HT1080 (cell line): ENCODE results near the gene ITFG1. TPM values are rescaled to one million over a fixed set of nuclear protein-coding genes. Genes with fewer than 3 reads are reported as not detected.
"Not testable (repeated sequence)": the region's sequence is repeated elsewhere in the genome, so short reads cannot be mapped to it uniquely, and the experiment has no call there.

Source experiments
- DNase-seq: peaks from one replicate; pipeline ENCODE4 v3.0.0-alpha.2; 2015; ENCODE audit warnings: low read depth
- total RNA-seq: library from RNA; depleted of rRNA; stranded (reverse); fragments of >200 nt; shearing (Covaris generic); gene quantifications from 2 replicates; pipeline ENCODE4 v1.2.3, GENCODE V29; 2014

The ITFG1 gene
- total RNA-seq, 1 experiment from 2014 or later = 34.4 TPM

GRCh38 chr16:47160422-47160821 lies 300.4 kb downstream of the ITFG1 start:
- no peak for DNase-seq

DNA sequence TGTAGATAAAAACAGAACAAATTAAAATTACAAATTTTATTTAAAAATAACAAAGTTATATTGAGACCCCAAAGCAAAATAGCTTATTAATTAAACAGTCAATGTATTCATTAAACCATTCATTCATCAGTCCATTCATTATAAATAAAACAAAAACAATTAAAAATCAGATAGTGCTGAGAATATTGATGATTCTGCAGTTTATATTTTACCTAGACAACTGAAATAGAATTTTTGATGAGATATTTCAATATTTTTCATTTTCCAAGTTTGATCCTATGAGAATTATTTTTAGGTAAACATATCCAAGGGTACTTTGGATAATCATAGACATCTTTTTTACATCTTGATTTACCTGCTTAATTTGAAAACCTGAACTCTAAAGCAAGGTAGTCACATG lies 301.9 kb downstream of the ITFG1 start:
- no peak for DNase-seq

DNA sequence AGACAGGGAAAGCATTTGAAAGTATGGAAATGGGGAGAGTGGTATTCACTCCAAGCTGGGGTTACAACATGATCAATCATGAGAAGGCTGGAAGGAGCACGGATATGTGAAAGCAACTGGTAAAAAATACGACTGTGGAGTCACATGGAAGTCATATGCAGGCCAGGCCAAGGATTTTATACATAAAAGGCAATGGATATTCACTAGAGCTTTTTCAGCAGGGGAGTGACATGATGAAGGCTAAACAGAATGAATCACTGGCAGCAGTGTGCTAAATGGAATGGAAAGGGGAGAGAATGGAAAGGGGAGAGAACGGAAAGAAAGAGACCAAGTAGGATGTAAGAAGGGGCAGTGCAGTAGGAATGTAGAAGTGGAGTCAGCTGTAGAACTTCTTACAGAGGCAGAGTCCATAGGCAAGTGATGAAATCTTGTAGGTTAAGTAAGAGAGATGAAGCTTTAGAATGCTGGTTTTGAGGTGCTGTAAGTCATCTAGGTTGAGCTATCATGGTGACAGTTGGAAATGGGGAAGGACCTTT lies 304.1 kb downstream of the ITFG1 start:
- no peak for DNase-seq

GRCh38 chr16:47152501-47152900 lies 308.4 kb downstream of the ITFG1 start:
- DNase-seq = not testable (repeated sequence)

GRCh38 chr16:47150067-47150466 lies 310.8 kb downstream of the ITFG1 start:
- DNase-seq = no peak

DNA sequence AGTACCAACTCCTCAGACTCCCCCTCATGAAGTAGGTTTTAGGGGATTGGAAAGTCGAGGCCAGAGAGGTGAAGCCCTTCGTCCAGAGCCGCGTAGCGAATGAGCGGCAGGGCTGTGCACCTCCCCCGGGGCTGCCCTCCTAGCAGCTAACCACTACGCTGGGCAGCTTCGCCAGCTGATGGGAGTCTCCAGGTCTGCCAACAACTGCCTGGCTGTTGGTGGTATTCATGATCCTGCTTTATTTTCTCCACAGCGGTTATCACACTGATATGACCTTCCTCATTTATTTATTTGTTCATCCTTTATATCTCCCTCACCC lies 316.3 kb downstream of the ITFG1 start:
- no peak for DNase-seq

DNA sequence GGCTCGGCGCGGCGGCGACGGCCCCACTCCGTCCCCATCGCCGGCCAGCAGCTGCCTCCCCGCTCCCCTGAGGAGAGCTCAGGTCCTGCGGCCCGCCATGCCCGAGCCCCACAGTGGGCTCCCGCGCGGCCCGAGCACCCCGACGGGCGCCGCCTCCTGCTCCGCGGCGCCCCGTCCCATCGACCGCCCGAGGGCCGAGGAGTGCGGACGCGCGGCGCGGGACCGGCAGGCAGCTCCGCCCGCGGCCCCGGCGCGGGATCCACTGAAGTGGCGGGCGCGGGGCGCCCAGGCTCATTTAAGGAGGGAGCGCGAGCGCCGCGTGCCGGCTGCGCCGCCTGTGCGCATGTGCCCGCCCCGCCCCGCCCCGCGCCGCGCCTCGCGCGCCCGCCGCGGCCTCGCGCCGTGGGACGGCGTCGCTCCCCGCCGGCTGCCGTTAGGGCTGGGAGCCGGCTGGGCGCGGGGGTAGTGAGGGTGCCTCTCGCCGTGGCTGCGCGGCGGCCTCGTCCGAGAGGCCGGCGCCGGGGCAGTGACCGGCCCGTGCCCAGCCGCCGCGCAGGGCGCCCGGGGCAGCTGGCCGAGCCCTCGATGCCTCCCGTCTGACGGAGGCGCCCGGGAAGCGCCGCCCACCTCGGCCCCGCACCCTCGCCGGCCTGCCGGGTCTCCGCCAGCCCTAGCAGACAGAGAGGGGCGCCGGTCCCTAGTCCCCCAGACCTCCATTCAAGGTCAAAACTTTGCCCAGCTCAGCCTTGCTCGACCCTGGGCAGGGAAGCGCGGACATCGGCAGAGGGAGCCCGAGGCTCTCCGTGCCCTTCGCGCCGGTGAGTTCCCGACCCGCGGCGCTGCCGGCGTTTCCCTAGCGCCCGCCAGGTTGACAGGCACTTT lies 316.9 kb downstream of the ITFG1 start, which contains the start of gene NETO2:
Gene NETO2 (minus strand): TSS at position 269 of the 882 bp plus-strand sequence. CDS start 333 bp downstream, outside the sequence.
- DNase-seq = no peak

DNA sequence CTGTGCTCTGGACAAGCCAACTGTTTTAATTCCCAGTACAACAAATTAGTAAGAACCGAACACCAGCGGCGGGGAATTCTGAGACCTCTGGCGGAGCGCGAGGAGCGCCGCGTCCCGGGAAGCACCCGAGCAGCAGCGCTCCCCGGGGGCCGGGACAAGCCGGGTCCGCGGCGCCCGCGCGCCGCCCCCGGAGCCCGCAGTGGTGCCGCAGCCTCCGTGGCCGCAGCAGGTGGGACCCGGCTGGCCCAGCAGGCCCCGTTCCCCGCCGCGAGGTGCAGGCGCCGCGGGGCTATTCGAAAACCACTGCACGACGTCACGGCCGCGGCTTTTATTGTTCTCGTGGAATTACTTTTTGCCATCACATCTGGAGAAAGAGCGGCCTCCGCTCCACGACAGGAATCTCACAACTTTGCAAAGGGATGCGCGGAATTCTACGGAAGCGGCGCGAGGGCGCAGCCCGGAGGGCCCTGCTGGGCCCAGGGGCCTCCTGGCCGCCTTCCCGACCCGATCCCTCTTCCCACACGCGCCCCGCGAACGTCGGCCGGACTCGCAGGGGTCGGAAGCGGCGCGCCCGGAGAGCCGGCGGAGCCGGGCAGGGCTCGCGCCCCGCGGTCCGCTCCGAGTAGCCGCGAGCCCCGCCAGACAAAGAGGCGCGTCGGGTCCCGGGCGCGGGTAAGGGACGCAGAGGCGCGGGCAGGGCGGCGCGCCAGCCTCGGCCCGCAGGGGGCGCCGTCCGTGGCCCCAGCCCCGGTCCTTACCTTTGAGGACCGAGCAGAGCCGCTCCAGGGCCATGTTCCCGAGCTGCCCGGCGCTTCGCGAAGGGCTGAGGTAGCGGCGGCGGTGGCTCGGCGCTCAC lies 317.8 kb downstream of the ITFG1 start:
- peak; percentile 79 for DNase-seq

- DNase-seq = peak; percentile 8
These were observed 318.4 kb downstream of the ITFG1 start for GRCh38 chr16:47142486-47142820.

DNA sequence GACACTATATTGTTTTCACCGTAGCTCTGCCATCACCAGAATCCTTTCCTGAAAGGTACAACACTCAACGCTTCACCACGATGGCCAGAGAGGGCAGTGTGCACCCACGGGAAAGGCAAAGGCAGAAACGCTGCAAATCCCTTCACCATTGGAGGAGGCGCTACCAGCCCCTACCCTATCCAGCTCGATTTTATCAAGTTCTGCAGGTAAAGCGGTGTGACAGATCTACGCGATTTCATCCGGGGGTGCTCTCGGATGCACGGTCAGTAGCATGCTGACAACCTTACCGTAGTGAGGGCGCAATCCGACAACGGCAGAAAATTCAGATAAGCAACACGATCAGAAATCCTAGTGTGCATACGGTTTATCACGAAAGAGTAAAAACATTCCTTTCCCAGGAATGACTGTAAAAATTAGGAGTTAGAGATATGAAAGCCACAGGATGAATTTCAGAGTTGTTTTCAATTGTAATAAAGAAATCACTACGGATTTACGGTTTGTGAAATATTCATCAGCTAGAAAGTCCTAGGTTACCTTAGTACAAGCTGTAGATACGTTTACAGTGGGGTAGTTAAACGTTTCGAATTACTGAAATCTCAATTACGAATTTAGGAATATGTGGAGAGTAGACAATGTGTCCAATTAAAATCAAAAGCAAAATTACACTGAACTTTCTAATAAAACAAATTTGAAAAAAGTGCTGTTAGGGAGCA lies 318.9 kb downstream of the ITFG1 start:
- peak; percentile 73 for DNase-seq

DNA sequence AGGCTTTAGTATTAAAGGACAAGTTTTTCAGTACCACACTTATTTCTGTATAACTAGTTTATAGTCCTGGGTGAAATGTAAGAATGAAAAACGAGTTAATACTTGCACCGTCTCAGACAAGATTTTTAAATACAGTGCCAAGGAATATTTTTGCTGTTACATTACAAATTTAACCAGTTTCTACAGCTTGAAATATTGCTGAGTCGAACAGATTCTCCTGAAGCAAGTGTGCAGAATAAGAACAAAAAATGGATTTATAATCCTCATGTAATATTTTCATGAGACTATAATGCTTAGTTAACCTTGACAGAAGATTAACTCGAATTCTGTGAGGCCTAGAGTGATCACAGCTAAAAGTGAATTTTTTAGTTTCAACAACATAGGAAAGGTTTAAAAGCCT lies 320.2 kb downstream of the ITFG1 start:
- no peak for DNase-seq

DNA sequence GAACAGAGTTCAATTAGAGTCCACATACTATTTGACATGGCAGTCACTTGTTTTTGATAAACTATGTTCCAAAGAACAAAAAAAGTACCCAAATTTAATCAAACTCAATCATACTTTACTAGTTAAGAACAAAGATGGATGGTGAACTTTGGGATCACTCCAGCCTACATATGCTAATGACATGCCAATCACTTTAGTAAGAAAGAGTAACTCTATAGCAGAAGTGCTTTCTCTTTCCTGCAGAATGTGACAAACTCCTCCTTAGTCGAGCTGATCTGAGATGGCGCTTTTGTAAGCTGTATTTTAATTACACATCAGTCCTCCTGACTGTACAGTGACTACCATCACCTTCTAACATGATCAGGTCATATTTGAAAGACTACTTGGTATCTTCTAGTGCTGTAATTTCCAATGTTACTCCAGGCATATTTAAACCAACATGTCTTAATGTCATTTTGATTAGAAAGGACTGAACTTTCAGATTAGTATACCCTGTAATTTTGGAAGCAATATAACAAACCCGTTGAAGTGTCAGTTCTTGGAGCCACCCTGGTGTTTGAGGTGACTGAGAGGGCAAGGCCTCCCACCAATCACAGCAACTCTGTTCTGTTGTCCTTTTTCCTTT lies 321.2 kb downstream of the ITFG1 start:
- no peak for DNase-seq

GRCh38 chr16:47137925-47138324 lies 322.9 kb downstream of the ITFG1 start:
- peak; percentile 39 for DNase-seq

- DNase-seq = peak; percentile 74
These were observed 324.6 kb downstream of the ITFG1 start for GRCh38 chr16:47136099-47136842.

GRCh38 chr16:47134550-47134949 lies 326.3 kb downstream of the ITFG1 start:
- DNase-seq = no peak

- DNase-seq = no peak
These were observed 328.6 kb downstream of the ITFG1 start for GRCh38 chr16:47132308-47132707.

- DNase-seq = no peak
These were observed 331.0 kb downstream of the ITFG1 start for GRCh38 chr16:47129755-47130435.

DNA sequence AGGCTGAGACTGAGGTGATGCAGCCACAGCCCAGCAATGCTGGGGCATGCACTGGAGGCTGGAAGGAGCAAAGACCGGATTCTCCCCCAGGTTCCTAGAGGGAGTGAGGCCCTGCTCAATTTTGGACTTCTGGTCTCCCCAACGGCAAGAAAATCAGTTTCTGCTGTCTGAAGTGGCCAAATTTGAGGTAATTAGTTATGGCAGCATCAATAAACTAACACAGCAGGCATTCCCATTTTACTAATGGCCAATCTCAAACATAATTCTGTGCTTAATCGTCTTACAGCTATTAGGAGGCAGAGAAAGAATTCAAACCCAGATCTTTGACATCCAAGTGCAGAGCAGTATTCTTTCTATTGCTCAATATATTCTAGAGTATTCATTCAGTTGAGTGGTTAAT lies 333.3 kb downstream of the ITFG1 start:
- DNase-seq = no peak

DNA sequence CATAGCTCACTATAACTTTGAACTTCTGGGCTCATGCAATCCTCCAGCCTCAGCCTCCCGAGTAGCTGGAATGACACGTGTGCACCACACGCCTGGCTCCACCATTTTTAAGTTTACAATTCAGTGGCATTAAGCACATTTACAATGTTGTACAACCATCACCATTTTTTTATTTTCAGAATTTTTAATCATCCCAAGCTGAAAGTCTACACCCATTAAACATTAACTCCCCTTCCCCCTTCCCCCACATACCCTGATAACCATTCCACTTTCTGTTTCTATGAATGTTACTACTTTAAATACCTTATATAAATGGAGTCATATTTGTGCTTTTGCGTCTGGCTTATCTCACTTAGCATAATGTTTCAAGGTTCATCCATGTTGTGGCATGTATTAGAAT lies 335.1 kb downstream of the ITFG1 start:
- DNase-seq = no peak

DNA sequence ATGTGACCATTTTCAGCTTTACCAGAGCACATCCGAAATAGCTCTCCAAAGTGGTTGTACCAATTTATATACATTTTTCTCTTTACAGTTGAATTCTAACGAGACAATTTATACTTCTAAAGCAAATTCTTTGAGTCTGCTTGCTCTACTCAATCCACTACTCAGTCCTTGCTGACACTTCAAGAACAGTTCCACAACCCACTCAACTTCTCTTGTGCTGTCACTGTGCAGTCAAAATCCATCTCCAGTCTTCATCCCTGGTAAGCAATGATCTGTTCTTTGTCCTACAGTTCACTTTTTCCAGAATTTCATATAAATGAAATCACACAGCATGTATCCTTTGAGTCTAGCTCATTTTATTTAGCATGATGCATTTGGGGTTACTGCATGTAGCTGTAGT lies 347.7 kb downstream of the ITFG1 start:
- DNase-seq = no peak
